DMS153 (cell line): Measurements from ENCODE around the gene KLK6.

Experiments
- DNase-seq: peaks from one replicate; lab custom pipeline; 2025; lab: John Stamatoyannopoulos, UW

The KLK6 gene

DNA sequence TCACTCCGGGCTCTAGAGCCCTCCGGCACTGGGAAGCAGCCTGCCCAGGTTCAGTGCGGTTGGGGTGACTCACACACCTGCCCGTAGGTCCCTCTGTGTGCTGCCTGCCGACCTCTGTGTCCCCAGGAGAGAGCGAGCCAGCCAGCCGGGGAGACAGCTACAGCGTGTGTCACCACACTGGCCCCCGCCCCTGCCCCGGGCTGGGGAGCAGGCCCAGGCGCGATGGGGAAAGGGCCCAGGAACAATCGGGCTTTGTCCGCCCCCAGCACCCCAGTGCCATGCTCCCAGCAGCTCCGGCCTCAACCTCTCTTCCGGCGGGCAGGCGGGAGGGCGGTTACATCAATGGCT is at the start of gene KLK6:
Gene KLK6, minus strand, starts transcription at position 179 of the 348 bp plus-strand sequence. CDS start 1,487 bp downstream, outside the sequence.
- no peak for DNase-seq

DNA sequence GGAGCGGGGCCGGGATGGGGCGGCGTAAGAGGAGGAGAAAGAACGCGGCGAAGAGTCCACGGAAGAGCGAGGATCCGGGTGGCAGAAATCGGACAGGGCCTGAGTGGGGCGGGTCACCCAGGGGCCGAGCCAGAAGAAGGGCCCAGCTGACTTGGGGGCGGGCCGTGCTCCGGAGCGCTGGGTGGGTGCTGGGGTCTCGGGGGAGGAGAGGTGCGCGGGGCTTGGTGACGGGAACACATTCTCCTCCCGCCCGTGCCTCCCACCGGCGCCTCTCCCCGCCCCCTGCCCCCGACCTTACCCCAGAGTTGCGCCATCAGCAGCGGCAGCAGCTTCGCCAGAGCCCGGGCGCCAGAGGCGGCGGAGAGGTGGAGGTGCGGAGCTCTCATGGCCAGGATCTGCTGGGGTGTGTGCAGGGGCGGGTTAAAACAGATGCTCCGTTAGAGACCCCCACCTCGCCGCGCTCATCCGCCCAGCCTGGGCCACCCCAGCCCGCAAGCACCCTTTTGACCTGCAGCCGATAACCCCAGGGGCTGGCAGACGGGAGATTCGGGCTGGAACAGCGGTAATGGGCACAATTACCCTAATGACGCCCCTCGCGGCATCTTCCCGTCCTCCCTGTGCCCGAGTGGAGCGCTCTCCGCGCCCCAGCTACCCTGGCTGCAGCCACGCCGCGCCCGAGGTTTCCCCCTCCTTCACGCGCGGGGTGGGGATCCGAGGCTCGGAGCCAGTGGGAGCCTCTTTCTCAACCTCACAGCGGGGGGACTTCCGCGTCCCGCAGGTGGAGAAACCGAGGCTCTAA is 49.6 kb upstream of the KLK6 start:
- no peak for DNase-seq

DNA sequence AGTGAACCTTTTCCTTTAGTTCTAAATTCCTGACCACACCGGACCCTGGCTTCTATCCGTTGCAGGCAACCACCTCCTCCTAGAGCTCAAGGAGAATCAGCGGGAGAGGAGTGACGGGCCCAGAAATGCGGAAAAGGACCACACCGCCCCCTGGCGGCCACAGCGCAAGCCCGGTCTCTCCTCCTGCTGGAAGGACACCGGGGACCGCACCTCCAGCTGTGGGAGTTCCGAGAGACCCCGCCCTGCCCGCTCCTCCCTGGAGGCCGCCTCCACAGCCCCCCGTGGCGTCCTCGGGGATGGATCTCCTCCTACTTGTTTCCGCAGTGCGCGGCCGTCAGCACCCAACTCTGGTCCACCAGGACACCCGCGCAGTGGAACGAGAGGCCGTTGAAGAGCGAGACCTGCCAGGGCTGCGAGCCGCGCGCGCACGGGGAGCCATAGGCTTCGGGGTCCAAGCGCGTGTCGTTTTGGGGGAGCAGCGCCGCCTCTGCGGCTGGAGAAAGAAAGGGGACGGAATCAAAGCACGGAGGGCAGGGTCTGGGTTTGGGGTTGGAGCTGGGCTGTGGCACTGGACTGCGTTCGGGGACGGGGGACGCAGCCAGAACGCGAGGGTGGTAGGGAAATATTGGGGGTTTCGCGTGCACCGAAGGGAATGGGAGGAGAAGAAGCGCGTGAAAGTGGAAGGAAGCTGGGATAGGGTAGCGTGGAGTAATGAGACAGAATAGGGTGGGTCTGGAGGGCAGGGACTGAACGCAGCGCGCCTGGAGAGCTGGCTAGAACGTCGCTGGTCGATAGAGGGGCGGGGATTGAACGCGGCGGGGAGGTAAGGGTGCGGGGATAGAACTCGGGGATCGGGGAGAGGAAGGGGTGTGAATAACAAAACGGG is 47.6 kb upstream of the KLK6 start:
- peak; percentile 54 for DNase-seq

DNA sequence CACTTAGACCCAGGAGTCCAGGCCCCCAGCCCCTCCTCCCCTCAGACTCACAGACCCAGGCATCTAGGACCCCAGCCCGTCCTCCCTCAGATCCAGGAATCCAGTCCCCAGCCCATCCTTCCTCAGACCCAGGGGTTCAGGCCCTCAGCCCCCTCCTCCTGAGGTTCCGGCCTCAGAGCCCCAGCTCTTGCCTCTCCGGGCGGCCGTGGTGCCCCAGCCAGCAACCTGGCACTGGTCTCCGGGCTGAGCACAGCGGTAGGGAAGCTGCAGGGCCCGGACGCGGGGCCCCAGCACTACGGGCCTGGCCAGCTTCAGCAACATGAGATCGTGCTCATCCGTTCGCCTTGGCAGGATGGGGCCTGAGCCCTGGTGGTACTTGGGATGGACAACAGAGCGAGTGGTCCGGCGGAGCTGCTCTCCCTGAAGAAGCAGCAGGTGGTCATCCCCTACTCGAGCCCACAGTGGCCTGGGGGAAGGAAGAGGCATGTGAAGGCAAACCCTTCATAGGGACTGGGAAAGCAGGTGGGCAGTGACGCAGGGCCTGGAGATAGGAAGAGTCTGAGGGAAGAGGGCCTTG is 46.4 kb upstream of the KLK6 start:
- no peak for DNase-seq

DNA sequence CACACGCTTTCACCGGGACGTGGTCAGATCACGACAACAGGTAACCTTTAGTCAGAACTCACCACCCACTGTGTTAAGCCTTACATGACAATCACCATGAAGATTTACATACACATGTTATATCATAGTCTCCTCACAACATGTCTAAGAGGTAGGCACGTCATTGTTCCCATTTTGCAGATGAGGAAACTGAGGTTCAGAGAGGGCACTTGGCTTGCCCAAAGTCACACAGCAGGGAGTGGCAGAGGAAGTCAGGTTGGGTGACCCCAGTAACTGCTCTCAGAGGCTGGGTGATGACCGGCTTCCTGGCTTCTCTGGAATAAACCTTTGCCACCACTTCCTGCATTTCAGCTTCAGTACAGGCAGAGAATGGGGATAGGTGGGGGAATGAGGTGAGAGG is 44.9 kb upstream of the KLK6 start:
- no peak for DNase-seq

DNA sequence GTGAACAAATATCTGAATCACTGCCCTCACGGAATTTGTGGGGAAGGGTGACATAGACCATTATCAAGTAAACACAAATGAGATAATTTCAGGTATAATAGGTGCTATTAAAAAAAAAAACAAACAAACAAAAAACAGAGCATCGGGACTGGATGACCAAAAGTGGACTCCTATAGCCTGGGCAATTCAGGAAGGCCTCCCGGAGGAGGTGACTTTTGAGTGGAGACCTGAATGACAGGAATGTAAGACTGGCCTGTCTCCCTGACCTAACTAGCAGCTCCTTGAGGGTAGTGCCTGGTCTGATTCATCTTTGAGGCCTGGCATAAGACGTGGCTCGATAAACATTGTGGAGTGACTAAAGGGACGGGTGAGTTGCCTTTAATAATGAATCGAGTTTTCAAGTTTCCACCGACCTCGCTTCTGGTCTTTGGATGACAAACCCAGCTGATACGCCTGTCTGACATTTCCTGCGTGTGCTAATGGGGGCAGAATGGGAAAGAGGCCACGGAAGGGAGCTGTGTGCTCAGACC is 43.3 kb upstream of the KLK6 start:
- DNase-seq, result no peak

DNA sequence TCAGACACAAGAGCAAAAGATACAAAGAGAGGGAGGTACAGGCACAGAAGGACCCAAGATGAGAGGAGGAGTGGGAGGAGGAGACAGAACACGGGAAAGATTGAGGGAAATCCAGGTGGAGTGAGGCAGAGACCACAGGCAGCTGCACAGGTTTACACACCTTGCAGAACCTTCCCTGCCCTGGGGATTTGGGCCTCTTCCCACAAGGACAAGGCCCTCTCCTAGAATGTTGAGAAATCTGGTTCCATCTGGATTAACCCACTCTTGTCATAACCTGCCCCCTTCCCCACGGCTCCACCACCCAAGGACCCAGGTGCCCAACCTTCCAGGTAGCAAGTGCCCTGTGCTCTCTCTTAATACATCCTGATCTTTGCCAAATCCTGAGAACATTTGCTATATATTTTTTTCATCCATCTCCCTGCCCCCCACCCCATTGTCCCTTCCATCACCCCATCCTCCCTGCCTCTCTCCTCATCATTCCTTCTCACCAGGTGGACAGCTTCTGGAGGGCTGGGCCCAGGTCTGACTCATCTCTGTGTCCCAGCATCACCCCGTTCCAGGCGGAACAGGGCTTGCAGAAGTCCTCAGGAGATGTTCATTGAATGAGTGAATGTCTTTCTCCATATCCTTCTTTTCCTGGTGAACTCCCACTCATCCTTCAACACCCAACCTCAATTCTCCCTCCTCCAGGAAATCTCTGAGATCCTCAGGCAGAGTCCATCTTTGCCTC is 40.8 kb upstream of the KLK6 start:
- no peak for DNase-seq

DNA sequence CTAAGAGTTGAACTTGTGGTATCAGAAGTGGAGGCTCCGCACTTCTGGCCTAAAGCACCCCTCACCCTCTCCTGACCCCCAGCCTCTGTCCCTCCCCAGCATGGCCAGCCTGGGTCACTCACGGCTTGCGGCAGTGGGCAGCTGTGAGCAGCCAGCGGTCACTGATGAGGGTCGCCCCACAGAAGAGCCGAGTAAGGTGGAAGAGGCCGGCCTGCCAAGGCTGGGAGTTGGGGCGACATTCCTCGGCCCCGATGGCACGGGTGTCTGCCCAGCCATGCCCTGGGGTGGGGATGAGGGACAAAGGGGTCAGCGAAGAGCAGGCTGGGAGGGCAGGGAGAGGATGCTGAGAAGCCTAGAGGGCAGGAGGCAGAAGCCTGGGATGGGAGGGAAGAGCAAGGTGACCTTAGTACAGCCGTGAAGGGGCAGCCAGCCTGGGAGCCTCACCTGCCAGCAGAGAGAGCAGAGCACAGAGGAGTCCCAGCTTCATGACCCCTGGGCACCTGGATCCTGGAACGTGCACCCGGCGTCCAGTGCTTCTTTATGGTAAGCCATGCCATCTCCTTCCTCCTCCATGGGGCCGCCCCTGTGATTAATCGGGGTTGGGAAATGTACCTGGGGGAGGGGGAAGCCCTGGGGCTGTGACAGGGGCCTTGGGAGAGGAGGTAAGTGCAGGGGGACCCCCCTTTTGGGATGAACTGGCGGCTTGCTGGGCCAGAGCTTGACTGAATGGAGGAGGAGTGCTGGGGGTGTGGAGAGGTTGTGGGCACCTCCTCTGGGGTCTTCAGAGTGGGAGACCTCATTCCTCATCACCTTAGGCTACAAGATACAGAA is 39.9 kb upstream of the KLK6 start:
- DNase-seq, result no peak

DNA sequence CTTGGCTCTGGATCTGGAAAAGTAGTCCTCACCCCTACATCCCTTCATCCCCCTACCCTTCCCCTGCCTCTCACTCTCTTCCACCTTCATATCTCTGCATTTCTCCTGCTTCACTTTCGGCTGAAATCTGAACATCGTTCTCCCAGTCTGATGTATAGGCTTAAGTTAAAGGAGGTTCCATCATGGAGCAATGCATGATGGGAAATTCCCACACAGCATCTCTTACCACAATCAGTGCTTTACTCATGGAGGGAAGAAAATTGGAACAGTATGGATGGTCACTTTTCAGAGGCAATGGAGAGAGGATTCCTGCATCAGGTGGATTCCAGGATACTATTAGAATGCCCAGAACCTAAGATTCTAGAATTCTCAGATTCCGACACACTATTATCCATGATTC is 38.1 kb upstream of the KLK6 start:
- no peak for DNase-seq

DNA sequence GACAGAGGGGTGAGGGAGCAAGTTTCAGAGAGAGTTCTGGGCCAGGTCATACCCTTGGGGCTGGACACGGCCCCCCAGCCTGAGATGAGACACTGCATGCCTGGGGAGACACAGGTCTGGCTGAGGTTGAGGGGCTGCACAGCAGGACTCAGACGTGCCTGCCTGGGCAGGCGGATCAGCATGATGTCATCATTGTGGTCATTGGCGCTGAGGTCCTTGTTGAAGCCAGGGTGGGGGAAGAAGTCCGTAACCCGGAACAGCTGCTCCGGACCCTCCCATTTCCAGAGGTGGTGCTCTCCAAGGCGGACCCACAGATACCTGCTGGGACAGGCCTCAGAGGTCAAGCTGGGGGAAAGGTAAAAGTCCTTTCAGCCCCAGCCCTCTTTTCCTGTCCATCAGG is 37.0 kb upstream of the KLK6 start:
- no peak for DNase-seq

DNA sequence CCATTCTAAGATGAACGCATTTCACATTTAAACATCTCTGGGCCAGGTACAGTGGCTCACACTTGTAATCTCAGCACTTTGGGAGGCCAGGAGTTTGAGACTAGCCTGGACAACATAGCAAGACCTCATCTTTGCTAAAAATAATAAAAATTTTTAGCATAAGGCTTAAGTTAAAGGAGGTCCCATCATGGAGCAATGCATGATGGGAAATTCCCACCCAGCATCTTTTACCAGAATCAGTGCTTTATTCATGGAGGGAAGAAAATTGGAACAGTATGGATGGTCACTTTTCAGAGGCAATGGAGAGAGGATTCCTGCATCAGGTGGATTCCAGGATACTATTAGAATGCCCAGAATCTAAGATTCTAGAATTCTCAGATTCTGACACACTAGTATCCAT is 35.9 kb upstream of the KLK6 start:
- no peak for DNase-seq

DNA sequence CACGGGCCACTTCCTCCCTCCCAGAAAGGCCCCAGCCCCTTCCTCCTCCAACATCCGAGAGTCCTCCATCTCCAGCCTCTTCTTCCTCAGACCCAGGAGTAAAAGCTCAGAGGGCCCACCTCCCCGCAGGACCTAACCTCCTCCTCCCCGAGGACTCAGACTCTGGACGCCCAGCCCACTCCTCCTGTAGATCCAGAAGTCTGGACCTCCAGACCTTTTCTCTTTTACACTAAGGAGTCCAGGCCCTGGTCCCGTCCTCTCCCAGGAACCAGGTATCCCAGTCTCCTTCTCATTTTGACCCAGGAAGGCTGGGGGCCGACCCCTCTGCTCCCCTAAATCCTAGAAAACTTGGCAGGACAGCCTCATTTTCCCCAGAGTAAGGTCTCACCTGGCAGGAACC is 33.9 kb upstream of the KLK6 start:
- DNase-seq, result no peak

DNA sequence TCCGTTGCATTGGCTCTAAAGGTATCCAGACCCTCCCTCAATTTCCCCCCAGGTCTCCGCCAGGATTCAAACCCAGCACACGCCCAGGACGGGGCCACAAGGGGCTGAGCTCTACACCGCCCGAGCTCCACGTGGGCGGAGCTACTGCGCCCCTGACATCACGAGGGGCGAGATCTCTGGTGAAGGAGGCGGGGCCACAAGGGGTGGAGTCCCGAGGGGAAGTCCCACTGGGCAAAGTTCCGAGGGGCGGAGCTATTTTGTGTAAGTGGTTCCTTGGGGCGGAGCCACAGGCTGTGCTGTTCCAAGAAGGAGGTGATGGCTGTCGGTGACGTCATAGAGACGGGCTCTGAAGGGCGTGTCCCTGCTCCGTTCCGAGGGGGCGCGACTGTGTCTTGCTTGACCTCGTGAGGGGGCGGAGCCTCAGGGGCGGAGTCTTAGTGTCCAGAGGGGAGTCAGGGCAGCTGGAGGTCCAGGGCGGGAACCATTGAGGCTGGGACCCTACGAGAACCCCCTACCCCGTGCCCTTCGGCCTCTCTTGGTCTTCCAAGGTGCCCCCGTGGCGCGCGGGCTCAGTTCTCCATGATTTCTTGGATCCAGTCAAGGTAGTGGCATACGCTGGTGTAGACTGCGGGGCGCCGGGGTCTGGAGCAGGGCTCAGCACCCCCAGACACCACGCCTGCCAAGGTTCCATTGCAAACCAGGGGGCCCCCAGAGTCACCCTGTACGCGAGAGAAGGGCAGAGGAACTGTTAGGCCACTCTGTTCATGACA is 33.3 kb upstream of the KLK6 start:
- no peak for DNase-seq

DNA sequence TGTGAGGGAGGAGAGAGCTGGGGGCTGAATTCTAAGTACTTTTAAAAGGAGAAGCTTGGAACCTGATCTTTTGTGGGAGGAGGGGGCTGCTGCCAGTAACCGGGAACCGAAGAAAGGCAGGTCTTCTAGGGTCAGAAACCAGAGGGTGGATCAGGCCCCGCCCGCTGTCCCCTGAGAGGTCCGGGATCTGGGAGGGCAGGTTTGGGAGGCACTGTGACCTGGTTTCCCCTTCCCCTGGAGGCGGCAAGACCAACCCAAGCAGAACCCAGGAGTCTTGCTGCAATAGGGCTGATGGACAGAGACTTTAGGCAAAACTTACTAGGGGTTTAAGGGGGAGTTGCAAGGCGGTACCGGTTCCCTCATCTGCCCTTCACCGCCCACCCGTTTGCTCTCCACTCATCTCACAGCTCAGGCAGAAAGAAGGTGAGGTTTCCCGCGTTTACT is 32.7 kb upstream of the KLK6 start:
- DNase-seq, result no peak

DNA sequence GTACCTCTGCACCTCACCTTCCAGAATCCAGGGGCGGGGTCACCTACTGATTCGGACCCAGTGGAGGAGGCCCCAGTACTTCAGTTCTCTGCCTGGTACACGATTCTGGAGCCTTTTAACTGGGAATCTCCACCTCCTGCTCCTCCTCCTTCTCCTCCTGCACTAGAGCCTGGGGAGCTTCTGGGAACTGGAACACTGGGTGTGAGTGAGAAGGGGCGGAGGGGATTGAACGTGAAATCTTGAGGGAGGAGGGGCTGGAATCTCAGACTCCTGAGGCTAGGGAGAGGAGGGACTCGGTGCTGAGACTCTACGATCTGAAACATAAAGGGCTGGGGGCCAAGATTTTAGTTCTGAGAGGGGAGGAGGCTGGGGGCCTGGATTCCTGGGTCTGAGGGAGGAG is 32.1 kb upstream of the KLK6 start, which contains the start of gene KLK8:
Gene KLK8, minus strand, starts transcription at position 90 of the 400 bp plus-strand sequence. CDS start 437 bp downstream, outside the sequence.
- DNase-seq, result no peak

DNA sequence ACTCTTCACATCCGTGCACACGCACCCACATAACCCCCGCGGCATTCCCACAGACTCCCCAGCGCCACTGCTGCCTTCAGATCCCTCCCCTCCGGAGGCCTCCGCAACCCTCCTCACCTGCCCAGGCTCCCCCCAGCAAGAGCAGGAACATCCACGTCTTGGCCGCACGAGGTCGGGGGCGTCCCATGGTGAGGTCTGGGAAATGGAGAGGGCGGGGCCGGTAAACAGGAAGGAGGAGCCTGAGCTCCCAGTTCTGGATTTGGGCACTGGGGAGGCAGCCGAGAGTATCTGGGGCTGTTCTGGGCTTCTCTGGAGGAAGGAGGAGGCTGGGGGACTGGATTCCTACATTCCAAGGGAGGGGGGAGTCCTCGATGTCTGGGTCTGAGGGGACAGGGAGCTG is 31.6 kb upstream of the KLK6 start:
- no peak for DNase-seq

DNA sequence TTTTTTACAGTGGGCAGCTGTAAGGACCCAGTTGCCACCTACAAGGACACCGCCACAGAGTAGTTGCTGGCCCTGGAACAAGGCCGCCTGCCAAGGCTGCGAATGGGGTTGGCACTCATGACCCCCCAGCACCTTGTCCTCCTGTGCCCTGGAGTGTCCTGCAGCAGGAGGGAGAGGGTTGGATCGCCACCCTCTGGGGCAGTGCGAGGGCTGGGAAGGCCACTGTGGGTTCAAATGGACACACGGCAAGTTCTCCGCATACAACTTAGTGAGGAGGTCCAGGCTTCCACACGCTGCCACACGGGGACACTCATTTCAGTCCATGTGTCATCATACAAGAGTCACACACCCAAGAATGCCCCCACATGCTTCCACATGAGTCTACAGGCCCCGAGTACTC is 31.0 kb upstream of the KLK6 start:
- no peak for DNase-seq

DNA sequence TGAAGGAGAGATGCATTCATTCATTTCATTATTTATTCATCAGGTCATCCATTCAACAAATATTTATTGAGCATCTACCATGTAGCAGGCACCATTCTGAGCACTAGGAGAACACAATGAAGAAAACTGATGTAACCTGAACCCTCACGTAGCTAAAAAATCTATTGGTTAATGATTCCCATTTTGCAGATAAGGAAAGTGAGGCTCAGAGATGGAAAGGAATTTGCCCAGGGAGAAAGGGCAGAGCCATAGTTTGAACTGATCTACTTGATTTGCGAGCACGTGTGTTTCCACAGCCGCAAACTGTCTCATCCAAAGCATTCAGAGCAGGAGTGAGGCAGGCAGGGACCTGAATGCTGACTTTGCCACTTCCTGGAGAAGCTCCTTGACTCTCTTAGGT is 29.3 kb upstream of the KLK6 start:
- DNase-seq, result no peak

DNA sequence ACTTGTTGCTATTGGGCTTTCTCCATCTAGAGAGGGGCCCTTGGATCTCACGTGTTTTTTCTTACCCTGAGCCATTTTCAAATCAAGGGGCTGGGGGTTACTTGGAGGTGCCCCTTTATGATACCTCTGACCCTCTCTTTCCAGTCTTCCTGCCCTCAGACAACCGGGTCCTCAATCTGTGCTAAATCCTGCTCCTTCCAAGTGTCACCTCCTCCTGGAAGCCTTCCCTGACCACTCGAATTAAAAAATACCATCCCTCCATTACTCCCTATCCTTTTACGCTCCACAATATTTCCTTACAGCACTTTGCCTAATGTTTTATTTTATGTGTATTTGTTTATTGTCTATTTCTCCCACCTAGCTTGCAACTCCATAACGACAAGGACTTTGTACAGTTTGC is 28.7 kb upstream of the KLK6 start:
- no peak for DNase-seq

DNA sequence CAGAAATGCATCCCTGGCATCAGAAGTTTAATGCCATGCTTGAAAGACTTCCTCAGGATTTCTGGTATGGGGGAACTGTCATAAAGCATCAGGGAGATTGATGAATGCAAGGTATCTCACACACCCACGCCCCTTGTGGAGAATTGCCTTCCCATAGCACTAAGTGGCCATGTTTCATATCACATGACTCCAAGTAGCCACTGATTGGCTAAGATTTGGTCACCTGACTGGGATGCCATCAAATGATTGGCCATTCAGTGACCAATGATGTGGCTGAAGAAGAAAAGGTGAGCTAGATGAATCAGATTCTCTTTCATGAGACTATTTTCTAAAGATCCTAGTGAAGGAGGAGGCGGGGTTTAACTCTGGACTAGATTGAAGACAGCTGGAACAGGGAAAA is 24.7 kb upstream of the KLK6 start:
- DNase-seq, result no peak
